Upper lobe of left lung (tissue), 6 donors: ENCODE data around the gene OR2B6. TPM values are rescaled to one million over a fixed set of nuclear protein-coding genes. Genes with fewer than 3 reads are reported as not detected.

Experiments used
- ATAC-seq, 2 donors: fragments of 200-7000 bp; cut with Tn5 transposase; one replicate each; pipeline ENCODE4 v1.9.1; 2022; ENCODE audit warnings: mild to moderate bottlenecking in 2 of 2, moderate library complexity in 2 of 2; ENCODE audit not compliant: low FRiP score in 2 of 2
- DNase-seq, 2 donors: peaks; one replicate each; pipeline ENCODE4 v3.0.0-alpha.2; 2019 to 2020
- H3K27ac ChIP-seq, 4 donors: fragments of 200-600 bp; sonication (generic); one replicate each; pipeline ENCODE4 v1.5.1; 2016 to 2019
- H3K27me3 ChIP-seq, 4 donors: fragments of 200-600 bp; sonication (generic); one replicate each; pipeline ENCODE4 v1.5.1; 2017 to 2019
- H3K36me3 ChIP-seq, 4 donors: fragments of 200-600 bp; sonication (generic); one replicate each; pipeline ENCODE4 v1.5.1; 2016 to 2019
- H3K4me1 ChIP-seq, 4 donors: fragments of 200-600 bp; sonication (generic); one replicate each; pipeline ENCODE4 v1.5.1; 2018 to 2019
- H3K4me3 ChIP-seq, 4 donors: fragments of 200-600 bp; sonication (generic); one replicate each; pipeline ENCODE4 v1.5.1; 2017 to 2019; ENCODE audit warnings: mild to moderate bottlenecking in 2 of 4, moderate library complexity in 1 of 4
- H3K9me3 ChIP-seq, 4 donors: fragments of 200-600 bp; sonication (generic); one replicate each; pipeline ENCODE4 v1.5.1; 2018 to 2019
- CTCF ChIP-seq, 6 experiments: fragments of 450-650 bp in 4 of 6; fragments of 200-600 bp in 2 of 6; sonication (generic) in 2 of 6; IDR thresholded peaks; one replicate each; pipeline ENCODE4 v1.5.1; 2016 to 2019; ENCODE audit warnings: antibody characterized with exemption in 6 of 6
- EP300 ChIP-seq, 4 donors: sonication (generic); formaldehyde crosslinking; IDR thresholded peaks; one replicate each; pipeline ENCODE4 v1.5.1; 2017; ENCODE audit warnings: antibody characterized with exemption in 4 of 4, control low read depth in 2 of 4
- POLR2A ChIP-seq, 4 donors: fragments of 450-650 bp; IDR thresholded peaks; one replicate each; pipeline ENCODE4 v1.5.1; 2016 to 2017; ENCODE audit warnings: antibody characterized with exemption in 4 of 4, mild to moderate bottlenecking in 2 of 4
- POLR2AphosphoS5 ChIP-seq, 2 donors: sonication (generic); formaldehyde crosslinking; IDR thresholded peaks; one replicate each; pipeline ENCODE4 v1.5.1; 2017; ENCODE audit warnings: antibody characterized with exemption in 2 of 2
- WGBS, 2 donors: methylation state at CpG; one replicate each; pipeline ENCODE4 v1.1.5; 2017 to 2018; 5-methylcytosine and 5-hydroxymethylcytosine counted together
- total RNA-seq, 6 donors: library from RNA; depleted of rRNA in 4 of 6; stranded (reverse); fragments of >200 nt in 4 of 6; gene quantifications; one replicate each; pipeline versions ENCODE4 v1.1.0 to v1.2.1, GENCODE V29; 2016 to 2021
- donor health status: DM: no; HTN: no; CAD: no; lungs with moderate emphysema.
- donor health status: DM: no; HTN: yes; CAD: no; lungs with severe emphysema.

OR2B6 gene
- total RNA-seq, 6 donors from 2014 or later = not detected

- WGBS, 2 donors = 89 to 90% methylated on average over 1 of the region's 1 CpG
- DNase-seq (no peak), ATAC-seq (no peak)
- Histone ChIP-seq H3K9me3 (no peaks in the 10 kb centered on the region), H3K4me1 (no peaks in the 10 kb centered on the region), H3K27ac (no peak overlapping the region), H3K36me3 (no peaks in the 10 kb centered on the region), H3K4me3 (no peak overlapping the region), H3K27me3 (no peaks in the 10 kb centered on the region)
- TF ChIP-seq EP300 (IDR thresholded peaks at IDR 0.05) (no peak), CTCF (IDR thresholded peaks at IDR 0.05) (no peak), POLR2AphosphoS5 (IDR thresholded peaks at IDR 0.05) (no peak)
These were observed 8.8 kb upstream of the OR2B6 start for GRCh38 chr6:27948237-27948636.

DNA sequence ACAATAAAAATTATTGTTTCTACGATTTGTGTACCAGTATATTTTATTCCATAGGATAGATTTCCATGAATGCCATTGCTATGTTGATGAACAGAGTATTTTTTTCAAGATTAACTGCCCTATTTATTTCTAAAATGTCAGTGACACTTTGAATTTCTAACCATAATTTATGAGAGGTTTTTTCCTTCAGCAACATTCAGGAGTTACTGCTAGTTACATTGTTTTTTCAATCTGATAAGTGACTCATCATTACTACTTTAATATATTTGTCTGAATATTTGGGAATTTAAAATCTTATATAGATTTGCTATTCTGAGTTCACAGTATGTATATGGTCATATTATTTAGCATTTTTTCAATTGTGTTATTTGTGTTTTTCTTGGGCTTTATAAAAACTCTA is 6.0 kb upstream of the OR2B6 start:
- TF ChIP-seq POLR2AphosphoS5 (IDR thresholded peaks at IDR 0.05) (no peak), CTCF (IDR thresholded peaks at IDR 0.05) (no peak), POLR2A (IDR thresholded peaks at IDR 0.05) (no peak)
- no peak for ATAC-seq
- no peaks in the 10 kb centered on the region for H3K36me3 ChIP-seq
- H3K9me3 ChIP-seq = no peaks in the 10 kb centered on the region
- no peak for DNase-seq
- H3K4me1 ChIP-seq = no peaks in the 10 kb centered on the region
- 57 to 66% methylated on average over 1 of the region's 1 CpG for WGBS, 2 donors
- no peaks in the 10 kb centered on the region for H3K27me3 ChIP-seq
- no peak overlapping the region for H3K27ac ChIP-seq
- no peak overlapping the region for H3K4me3 ChIP-seq

DNA sequence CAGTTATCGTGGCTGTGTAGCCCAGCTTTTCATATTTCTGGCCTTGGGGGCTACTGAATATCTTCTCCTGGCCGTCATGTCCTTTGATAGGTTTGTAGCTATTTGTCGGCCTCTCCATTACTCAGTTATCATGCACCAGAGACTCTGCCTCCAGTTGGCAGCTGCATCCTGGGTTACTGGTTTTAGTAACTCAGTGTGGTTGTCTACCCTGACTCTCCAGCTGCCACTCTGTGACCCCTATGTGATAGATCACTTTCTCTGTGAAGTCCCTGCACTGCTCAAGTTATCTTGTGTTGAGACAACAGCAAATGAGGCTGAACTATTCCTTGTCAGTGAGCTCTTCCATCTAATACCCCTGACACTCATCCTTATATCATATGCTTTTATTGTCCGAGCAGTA is 475 bp downstream of the OR2B6 start:
- Histone ChIP-seq H3K27ac (no peak overlapping the region), H3K4me1 (no peaks in the 10 kb centered on the region), H3K9me3 (no peaks in the 10 kb centered on the region), H3K36me3 (no peaks in the 10 kb centered on the region), H3K4me3 (no peak overlapping the region), H3K27me3 (no peaks in the 10 kb centered on the region)
- TF ChIP-seq POLR2A (IDR thresholded peaks at IDR 0.05) (no peak), POLR2AphosphoS5 (IDR thresholded peaks at IDR 0.05) (no peak), CTCF (IDR thresholded peaks at IDR 0.05) (no peak), EP300 (IDR thresholded peaks at IDR 0.05) (no peak)
- ATAC-seq = no peak
- WGBS, 2 donors = 62 to 67% methylated on average over 4 of the region's 4 CpGs
- DNase-seq = no peak

GRCh38 chr6:27962506-27962905 is 5.5 kb downstream of the OR2B6 start:
- Histone ChIP-seq H3K27me3 (no peaks in the 10 kb centered on the region), H3K36me3 (no peaks in the 10 kb centered on the region), H3K4me1 (no peaks in the 10 kb centered on the region), H3K27ac (no peak overlapping the region), H3K9me3 (no peaks in the 10 kb centered on the region), H3K4me3 (no peak overlapping the region)
- WGBS, 2 donors = 75 to 86% methylated on average over 3 of the region's 3 CpGs
- TF ChIP-seq CTCF (IDR thresholded peaks at IDR 0.05) (no peak), EP300 (IDR thresholded peaks at IDR 0.05) (no peak), POLR2A (IDR thresholded peaks at IDR 0.05) (no peak), POLR2AphosphoS5 (IDR thresholded peaks at IDR 0.05) (no peak)
- DNase-seq = no peak
- ATAC-seq = no peak

- WGBS, 2 donors = 82 to 83% methylated on average over 4 of the region's 4 CpGs
These were observed 9.0 kb downstream of the OR2B6 start for GRCh38 chr6:27966044-27966443.

More at GRCh38 chr6:27966044-27966443, 9.0 kb downstream of the OR2B6 start:
- Histone ChIP-seq H3K4me3 (no peak overlapping the region), H3K27ac (no peak overlapping the region), H3K36me3 (no peaks in the 10 kb centered on the region), H3K27me3 (no peaks in the 10 kb centered on the region), H3K4me1 (no peaks in the 10 kb centered on the region), H3K9me3 (peaks cover 0 to 6% (median 4%) of the 10 kb centered on the region in 4 donors)
- DNase-seq = no peak
- ATAC-seq = no peak
- no peak for TF ChIP-seq POLR2A (IDR thresholded peaks at IDR 0.05)
- TF ChIP-seq EP300 (IDR thresholded peaks at IDR 0.05) = no peak
- no peak for TF ChIP-seq CTCF (IDR thresholded peaks at IDR 0.05)
- TF ChIP-seq POLR2AphosphoS5 (IDR thresholded peaks at IDR 0.05) = no peak
